ENCODE measurements around the gene MEPE.

Gene MEPE

GRCh38 chr4:87803421-87803820 lies 29.3 kb upstream of the MEPE start:
- Mint-ChIP-seq H3K27ac (no peak overlapping the region), H3K36me3 (ENCODE audit: low read depth) (no peaks in the 10 kb centered on the region), H3K9me3 (no peaks in the 10 kb centered on the region), H3K4me3 (no peak overlapping the region), H3K4me1 (no peaks in the 10 kb centered on the region), H3K27me3 (ENCODE audit: low read depth) (peaks cover 4% of the 10 kb centered on the region)
- no peak for TF ChIP-seq CTCF (IDR thresholded peaks at IDR 0.05; ENCODE audit: unreplicated experiment in 3 of 3)

DNA sequence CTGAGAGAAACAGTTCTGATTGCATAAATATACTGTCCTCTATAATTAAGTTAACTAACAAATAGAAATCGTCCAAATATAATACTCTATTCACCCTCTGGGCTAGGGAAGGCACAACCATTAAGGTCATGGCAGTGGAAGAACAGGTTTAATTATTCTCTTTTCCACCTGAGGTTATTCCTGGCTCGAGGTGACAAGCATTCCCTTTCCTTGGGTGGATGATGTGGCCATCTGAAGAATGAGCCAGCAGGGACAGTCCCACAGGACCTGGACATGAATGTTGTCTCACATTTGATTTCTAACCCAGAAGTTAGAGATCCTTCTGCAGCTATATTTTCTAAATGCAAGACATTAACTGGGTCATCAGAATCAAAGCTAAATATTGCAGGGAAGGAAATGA lies 27.9 kb upstream of the MEPE start:
- TF ChIP-seq CTCF (IDR thresholded peaks at IDR 0.05; ENCODE audit: unreplicated experiment in 3 of 3) = no peak
- peaks cover 4% of the 10 kb centered on the region for H3K27me3 Mint-ChIP-seq (ENCODE audit: low read depth)
- no peak overlapping the region for H3K27ac Mint-ChIP-seq
- H3K4me3 Mint-ChIP-seq = no peak overlapping the region
- H3K9me3 Mint-ChIP-seq = no peaks in the 10 kb centered on the region
- no peaks in the 10 kb centered on the region for H3K4me1 Mint-ChIP-seq
- no peaks in the 10 kb centered on the region for H3K36me3 Mint-ChIP-seq (ENCODE audit: low read depth)

GRCh38 chr4:87805971-87806370 lies 26.8 kb upstream of the MEPE start:
- Mint-ChIP-seq H3K4me1 (no peaks in the 10 kb centered on the region), H3K36me3 (ENCODE audit: low read depth) (no peaks in the 10 kb centered on the region), H3K9me3 (no peaks in the 10 kb centered on the region), H3K4me3 (no peak overlapping the region), H3K27me3 (ENCODE audit: low read depth) (peaks cover 4% of the 10 kb centered on the region), H3K27ac (no peak overlapping the region)
- no peak for TF ChIP-seq CTCF (IDR thresholded peaks at IDR 0.05; ENCODE audit: unreplicated experiment in 3 of 3)

DNA sequence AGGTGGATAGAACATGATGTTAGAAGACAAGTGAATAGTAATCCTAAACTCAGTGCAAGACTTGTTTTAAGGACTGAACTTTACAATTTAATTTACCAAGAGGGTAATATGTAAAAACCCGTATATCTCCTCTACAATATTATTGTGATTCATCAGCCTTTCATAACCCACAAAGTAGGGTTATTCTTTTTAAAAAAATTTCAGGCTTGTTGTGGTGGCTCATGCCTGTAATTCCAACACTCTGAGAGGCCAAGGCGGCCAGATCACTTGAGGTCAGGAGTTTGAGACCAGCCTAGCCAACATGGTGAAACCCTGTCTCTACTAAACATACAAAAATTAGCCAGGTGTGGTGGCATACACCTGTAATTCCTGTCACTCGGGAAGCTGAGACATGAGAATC lies 26.2 kb upstream of the MEPE start:
- no peaks in the 10 kb centered on the region for H3K36me3 Mint-ChIP-seq (ENCODE audit: low read depth)
- no peak overlapping the region for H3K4me3 Mint-ChIP-seq
- peaks cover 4% of the 10 kb centered on the region for H3K27me3 Mint-ChIP-seq (ENCODE audit: low read depth)
- no peak overlapping the region for H3K27ac Mint-ChIP-seq
- TF ChIP-seq CTCF (IDR thresholded peaks at IDR 0.05; ENCODE audit: unreplicated experiment in 3 of 3) = no peak
- no peaks in the 10 kb centered on the region for H3K4me1 Mint-ChIP-seq
- peaks cover 5% of the 10 kb centered on the region for H3K9me3 Mint-ChIP-seq

GRCh38 chr4:87807402-87807801 lies 25.4 kb upstream of the MEPE start:
- TF ChIP-seq CTCF (IDR thresholded peaks at IDR 0.05; ENCODE audit: unreplicated experiment in 3 of 3) = no peak
- Mint-ChIP-seq H3K4me3 (no peak overlapping the region), H3K27ac (no peak overlapping the region), H3K27me3 (ENCODE audit: low read depth) (peaks cover 4% of the 10 kb centered on the region), H3K4me1 (no peaks in the 10 kb centered on the region), H3K9me3 (peaks cover 5% of the 10 kb centered on the region), H3K36me3 (ENCODE audit: low read depth) (no peaks in the 10 kb centered on the region)

DNA sequence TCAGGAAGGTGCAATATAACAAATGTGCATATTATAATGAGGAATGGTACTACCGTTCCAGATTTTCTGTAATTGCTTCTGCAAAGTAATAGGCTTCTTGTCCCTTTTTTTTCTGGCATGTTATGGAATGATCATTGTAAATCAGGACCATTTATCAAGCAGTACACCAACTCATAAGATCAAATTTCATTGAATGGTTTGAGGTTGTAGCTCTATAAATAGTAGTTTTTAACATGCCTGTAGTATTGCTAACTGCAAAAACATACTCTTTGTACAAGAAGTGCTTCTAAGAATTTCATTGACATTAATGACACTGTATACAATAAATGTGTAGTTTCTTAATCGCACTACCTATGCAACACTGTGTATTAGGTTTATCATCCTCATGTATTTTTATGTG lies 20.8 kb upstream of the MEPE start:
- Mint-ChIP-seq H3K36me3 (ENCODE audit: low read depth) (no peaks in the 10 kb centered on the region), H3K27me3 (ENCODE audit: low read depth) (peaks cover 4% of the 10 kb centered on the region), H3K27ac (no peak overlapping the region), H3K4me1 (no peaks in the 10 kb centered on the region), H3K9me3 (peaks cover 27% of the 10 kb centered on the region), H3K4me3 (no peak overlapping the region)
- TF ChIP-seq CTCF (IDR thresholded peaks at IDR 0.05; ENCODE audit: unreplicated experiment in 3 of 3) = no peak

All from nephron (organoid).